HG03064 (cell line): ENCODE results near the gene FOXE1.

Source experiments
- ATAC-seq: cut with Tn5 transposase; IDR thresholded peaks from one replicate; pipeline ENCODE4 v1.9.1; 2021; ENCODE audit warnings: low read depth; ENCODE audit not compliant: unreplicated experiment

FOXE1 gene

DNA sequence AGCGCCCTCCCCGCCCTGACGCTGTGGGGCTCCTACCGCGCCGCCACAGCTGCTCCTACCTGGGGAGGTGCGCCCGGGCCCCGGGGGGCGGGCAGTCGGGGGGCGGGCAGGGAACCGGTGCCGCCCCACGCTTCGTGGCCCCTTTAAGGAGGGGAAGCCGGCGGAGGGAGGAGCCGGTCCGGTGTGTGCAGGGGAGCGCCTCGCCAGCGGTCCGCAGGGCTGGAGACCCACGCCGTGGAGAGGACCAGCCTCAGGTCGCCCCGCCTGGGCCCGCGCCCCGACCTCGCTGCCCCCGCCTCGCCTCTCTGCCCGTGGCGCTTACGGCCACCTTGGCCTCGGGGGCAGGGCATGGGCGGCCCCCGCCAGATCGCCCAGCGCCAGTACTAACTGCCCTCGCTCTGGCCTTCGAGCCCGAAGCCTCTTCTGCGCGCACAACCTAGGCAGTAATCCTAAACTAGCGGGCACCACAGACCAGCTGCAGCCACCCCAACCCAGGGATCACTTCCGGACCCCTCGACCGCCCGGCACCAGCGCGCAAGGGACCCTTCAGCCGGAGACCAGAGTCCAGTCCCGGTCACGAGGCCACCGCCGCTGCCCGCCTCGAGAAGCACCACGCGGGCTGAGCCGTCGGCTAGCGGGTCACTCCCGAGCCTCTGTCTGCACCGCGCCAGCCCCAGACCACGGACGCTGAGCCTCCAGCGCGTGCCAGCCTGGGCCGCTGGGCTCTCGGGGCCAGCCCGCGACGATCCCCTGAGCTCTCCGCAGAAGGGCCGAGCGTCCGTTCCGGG is at the start of gene FOXE1:
Gene FOXE1 (plus strand): TSS at position 171 of the 788 bp plus-strand sequence. CDS start 689 bp downstream, outside the sequence.
- no peak for ATAC-seq

DNA sequence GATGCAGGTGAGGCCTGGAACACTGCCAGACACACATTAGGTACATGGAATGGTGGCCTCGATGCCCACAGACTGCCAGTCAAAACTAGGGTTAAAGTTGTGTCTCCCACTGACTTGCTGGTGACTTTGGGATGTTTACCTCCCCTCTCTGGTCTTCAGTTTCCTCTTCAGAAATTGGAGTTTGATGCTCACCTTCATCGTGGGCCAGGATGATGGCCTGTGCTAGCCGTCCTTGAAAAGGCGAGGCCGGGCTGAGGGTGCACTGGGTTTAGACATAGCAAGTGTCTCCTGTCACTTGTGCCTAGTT is 49.0 kb upstream of the FOXE1 start:
- ATAC-seq = no peak

GRCh38 chr9:97806721-97807120 is 46.3 kb upstream of the FOXE1 start:
- ATAC-seq = no peak

- no peak for ATAC-seq
These were observed 45.3 kb upstream of the FOXE1 start for GRCh38 chr9:97807681-97808080.

DNA sequence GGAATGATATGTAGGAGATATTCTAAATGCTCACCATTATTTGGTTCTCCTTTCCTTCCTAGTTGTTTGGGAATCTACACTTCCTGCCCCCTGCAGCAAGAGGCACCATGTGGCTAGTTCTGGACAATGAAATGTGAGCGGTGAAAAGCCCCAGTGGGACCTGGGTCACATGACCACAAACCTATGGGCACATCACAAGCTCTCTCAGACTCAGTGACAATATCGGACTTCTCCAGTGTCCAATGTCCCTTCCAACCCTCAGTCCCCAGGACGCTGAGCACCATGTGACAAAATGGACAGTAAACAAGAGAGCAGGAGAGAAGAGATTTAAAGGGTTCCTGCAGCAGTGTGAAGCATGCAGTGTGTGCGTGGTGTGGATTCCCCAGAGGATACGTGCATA is 44.6 kb upstream of the FOXE1 start:
- no peak for ATAC-seq

- ATAC-seq = no peak
These were observed 44.1 kb upstream of the FOXE1 start for GRCh38 chr9:97808972-97809371.

DNA sequence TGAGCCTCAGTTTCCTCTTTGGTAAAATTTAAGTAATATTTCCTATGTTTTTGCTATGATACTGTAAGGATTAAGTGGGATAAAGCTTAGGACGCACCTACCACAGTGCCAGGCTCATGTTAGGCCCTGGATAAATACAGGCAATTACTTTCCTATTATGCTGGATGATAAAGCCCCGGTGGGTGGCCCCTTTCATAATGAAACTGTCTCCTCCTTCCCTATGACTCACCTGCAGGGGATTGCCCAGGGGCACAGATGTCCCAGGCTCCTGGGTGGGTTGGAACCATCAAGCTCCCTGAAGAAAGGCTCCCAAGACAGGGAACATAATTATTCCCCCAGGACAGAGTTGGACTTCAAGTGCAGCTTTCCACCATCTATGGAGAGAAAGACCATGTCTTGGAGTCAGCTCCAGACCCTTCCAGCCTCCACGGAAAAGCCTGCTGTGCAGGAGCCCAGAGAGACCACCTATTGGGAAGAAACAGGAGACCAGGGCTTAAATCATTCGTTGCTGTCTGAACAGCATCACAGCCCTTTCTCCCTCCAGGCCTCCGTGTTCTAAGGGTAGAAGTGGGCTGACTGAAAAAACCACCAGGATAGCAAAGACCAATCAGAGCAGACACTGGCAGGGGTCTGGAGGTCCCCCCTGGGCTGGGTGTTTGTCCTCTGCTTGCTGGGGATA is 43.2 kb upstream of the FOXE1 start:
- ATAC-seq = no peak

DNA sequence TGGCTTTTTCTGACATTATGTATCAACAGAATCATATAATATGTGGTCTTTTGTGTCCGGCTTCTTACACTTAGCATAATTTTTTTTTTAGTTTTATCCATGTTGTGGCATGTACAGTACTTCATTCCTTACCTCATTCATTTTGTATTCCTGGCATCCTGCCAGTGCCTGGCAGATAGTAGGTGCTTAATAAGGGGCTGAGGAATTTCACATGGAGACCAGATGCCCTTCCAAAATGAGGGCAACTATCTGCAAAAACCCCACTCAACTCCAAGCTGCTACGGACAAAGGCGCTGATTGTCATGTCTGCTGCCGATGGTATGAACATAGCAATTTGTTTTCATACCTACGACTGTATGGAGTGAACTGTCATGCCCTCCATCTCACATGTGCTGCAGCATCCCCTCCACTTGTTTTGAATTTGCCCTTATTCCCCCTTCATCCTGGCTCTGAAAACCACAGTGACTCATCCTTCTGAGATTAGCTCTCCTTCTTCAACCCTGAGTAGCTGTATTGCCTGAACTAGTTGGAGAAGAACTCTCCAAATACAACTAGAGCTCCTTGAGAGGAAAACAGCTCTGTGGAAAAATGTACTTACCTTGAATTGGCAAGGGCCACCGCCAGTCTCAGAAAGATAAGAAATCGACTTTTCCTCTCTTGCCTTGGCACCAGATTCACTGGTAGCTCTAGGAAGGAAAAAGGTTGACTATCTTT is 41.3 kb upstream of the FOXE1 start:
- ATAC-seq = no peak

GRCh38 chr9:97812247-97812543 is 40.8 kb upstream of the FOXE1 start:
- ATAC-seq = no peak

DNA sequence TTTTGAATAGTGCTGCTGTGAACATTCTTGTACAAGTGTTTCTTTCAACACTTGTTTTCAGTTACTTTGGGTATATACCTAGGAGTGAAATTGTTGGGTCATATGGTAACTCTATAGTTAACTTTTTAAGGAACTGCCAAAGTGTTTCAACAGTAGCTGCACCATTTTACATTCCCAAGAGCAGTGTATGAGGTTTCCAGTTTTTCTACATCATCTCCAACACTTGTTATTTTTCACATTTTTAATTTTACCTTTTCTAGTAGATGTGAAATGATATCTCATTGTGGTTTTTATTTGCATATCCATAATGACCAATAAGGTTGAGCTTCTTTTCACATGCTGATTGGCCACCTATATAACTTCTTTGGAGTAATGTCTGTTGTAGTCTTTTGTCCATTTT is 40.0 kb upstream of the FOXE1 start:
- ATAC-seq = no peak

GRCh38 chr9:97819735-97820134 is 33.3 kb upstream of the FOXE1 start:
- no peak for ATAC-seq

DNA sequence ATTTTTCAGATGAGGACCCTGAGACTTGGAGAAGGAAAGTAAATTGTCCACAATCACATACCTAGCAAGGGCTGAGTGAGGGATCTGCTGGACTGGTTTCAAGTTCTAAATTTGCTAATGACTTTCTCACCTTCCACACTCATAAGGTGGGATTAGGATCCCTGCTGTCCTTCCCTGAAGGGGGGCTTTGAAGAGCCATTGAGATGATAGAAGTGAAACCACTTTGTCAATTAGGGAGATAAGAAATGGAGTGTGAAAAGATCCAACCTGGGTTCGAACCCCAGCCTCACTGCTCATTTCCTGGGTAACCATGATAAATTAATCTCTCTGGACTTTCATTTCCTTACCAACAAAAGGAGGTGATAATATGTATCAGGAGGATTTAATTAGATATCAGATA is 32.7 kb upstream of the FOXE1 start:
- ATAC-seq = no peak

DNA sequence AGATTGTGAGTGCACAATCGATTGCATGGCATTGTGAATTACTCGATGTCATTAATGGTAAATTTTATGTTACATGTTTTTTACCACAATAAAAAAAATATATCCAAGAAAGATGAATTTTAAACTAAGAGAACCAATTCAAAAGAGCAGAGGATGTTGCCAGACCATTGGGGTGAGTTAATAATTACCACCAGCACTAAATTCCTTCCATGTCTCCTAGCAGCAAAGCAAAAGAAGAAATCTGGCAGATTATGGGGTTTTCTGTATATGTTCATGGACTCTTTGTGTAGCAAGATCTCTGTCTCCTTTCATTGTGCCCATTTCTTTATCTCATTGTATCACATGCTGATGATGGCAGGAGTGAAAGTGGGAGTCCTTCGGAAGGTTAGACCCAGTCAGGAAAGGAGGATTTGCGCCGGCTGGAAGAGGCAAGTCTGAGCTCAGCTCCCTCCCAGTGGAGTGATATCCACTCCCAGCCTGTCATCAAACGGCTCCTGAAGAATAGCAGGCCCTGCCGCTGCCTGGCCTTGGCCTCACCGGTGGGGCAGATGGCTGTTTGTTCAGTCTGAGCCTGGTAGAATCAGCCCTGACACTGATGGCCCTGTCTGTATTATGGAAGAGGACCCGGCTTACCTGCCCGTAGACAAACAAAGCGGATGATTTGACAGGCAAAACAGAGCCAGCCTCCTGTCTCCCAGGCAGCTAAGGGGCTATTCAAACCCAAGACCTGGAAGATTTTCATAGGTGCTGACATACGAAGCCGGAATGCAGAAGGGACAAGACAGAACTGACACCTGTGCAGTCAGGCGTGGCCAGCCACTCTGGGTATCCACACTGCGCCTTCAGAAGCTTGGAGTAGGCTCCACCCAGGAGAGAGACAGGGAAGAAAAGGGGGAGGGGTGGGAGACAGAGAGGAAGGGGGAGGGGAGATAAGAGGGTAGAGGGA is 21.9 kb upstream of the FOXE1 start:
- ATAC-seq = no peak

- ATAC-seq = no peak
These were observed 21.0 kb upstream of the FOXE1 start for GRCh38 chr9:97831843-97832636.

DNA sequence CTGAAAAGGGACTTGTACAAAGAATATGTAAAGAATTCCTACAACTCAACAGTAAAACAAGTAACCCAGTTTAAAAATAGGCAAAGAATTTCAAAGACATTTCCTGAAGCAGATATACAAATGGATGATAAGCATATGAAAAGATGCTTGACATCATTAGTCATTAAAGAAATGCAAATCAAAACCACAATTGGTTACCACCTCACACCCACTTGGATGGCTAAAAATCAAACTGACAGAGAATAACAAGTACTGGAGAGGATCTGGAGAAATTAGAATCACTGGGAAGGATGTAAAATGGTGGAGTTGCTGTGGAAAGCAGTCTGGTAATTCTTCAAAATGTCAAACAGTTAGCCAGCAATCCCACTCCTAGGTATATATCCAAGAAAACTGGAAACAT is 12.5 kb upstream of the FOXE1 start:
- ATAC-seq = no peak

DNA sequence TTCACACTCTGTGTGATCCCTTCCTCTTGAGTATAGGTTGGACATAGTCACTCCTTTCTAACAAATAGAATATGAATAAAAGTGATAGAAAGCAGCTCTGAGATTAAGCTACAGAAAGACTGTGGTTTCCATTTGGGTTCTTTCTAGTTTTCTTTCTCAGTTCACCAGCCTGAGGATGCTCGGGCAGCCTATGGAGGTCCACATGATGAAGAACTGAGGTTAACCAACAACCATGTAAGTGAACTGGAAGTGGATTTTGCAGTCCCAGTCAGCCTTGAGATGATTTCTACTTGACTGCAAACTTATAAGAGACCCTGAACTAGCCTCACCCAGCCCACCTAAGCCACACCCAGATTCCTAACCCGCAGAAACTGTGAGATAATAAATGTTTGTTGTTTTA is 10.1 kb upstream of the FOXE1 start:
- ATAC-seq = no peak

DNA sequence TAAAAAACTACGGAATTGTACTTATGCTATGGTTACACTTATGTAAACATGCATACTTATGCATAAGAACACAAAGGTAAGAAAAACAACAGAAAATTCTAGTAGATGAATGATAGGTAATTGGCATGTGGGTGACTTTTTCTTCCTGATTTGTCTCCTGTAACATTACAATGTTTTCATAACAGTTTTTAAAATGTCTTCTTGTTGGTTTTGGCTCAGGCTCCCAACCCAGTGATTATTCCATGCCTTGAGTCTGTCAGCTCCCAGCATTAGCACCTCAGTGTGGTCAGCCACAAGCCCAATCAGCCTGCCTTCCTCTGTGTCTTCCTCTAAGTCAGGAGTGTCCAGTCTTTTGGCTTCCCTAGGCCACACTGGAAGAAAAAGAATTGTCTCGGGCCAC is 7.9 kb upstream of the FOXE1 start:
- no peak for ATAC-seq

DNA sequence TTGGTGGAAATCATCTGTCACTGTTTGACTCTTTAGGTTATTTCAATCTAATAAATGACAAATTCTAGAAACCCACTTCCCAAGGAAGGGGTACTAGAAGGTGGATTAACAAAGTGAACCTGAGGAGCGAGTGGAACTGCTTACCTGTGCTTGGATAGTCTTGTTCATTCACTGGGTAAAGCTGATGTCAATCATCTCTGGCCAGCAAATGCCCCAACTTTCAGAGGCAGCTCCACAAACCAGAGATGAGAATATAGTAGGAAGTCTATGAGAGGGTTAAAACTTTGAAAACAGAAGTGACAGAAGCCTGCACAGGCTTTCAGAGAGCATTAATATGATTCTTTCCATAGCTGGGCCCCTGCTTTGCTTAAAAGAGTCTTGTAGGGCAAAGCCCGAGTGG is 7.3 kb upstream of the FOXE1 start:
- no peak for ATAC-seq

DNA sequence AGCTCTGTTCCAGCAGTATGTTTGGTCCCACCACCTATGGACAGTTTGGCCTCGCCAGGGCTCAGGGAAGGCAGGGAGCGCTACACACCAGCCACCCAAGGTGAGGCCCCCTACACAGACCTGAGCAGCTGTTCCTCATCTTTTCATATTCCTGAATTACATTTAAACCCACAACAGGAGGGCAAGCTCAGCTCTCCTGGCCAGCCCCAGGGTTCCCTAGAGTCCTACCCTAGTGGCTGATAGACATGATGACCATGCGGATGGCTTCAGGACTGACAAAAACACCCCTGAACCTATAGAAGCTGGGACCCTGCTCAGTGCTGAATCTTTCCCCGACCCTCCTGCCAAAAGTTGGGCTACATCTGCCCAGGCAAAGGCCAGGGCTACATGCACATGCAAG is 6.7 kb upstream of the FOXE1 start:
- ATAC-seq = no peak
